GM23338 (cell line): ENCODE data around the gene ARHGEF10L.

Experiments
- CREB1 ChIP-seq: fragments of 250-450 bp; sonication (Bioruptor Pico); IDR thresholded peaks from 2 replicates; pipeline ENCODE4 v1.5.0; 2020; ENCODE audit warnings: low read depth, mild to moderate bottlenecking, moderate library complexity
- EZH2 ChIP-seq: fragments of 200-600 bp; sonication (generic); IDR thresholded peaks from one replicate; pipeline ENCODE4 v1.8.0; 2017; ENCODE audit warnings: antibody characterized with exemption, mild to moderate bottlenecking, low read depth; ENCODE audit not compliant: unreplicated experiment
- EZH2phosphoT487 ChIP-seq: fragments of 200-600 bp; sonication (generic); IDR thresholded peaks from one replicate; pipeline ENCODE4 v1.8.1; 2018; ENCODE audit warnings: antibody characterized with exemption; ENCODE audit not compliant: unreplicated experiment
- JUNB ChIP-seq: IDR thresholded peaks from one replicate; pipeline ENCODE4 v1.6.1; 2016; ENCODE audit warnings: antibody characterized with exemption; ENCODE audit not compliant: unreplicated experiment
- POLR2AphosphoS5 ChIP-seq: IDR thresholded peaks from 2 replicates; pipeline ENCODE4 v1.6.1; 2016; ENCODE audit warnings: antibody characterized with exemption, low read depth
- STAT1 ChIP-seq: IDR thresholded peaks from one replicate; pipeline ENCODE4 v1.6.1; 2016; ENCODE audit warnings: antibody characterized with exemption; ENCODE audit not compliant: unreplicated experiment
- ZNF114 ChIP-seq: fragments of 250-450 bp; sonication (Bioruptor Pico); IDR thresholded peaks from 2 replicates; pipeline ENCODE4 v1.5.0; 2020; ENCODE audit warnings: mild to moderate bottlenecking, moderate library complexity
- TF ChIP-seq, protein P1 (sequence below), 2 experiments: fragments of 200-600 bp in 1 of 2; sonication (generic) in 1 of 2; conservative IDR thresholded peaks; 2 replicates each; pipeline versions ENCODE4 v1.5.1 to v1.6.1; 2016 to 2017; ENCODE audit warnings: antibody characterized with exemption in 2 of 2, low read depth in 2 of 2, mild to moderate bottlenecking in 2 of 2, moderate library complexity in 1 of 2
- TF ChIP-seq, protein P2 (sequence below): fragments of 250-450 bp; sonication (Bioruptor Pico); IDR thresholded peaks from 2 replicates; pipeline ENCODE4 v1.5.0; 2020; ENCODE audit warnings: mild to moderate bottlenecking, moderate library complexity
- TF ChIP-seq, protein P3 (sequence below): IDR thresholded peaks from 2 replicates; pipeline ENCODE4 v1.6.1; 2016; ENCODE audit warnings: antibody characterized with exemption
- TF ChIP-seq, protein P4 (sequence below): IDR thresholded peaks from one replicate; pipeline ENCODE4 v1.6.1; 2018; ENCODE audit warnings: antibody characterized with exemption; ENCODE audit not compliant: unreplicated experiment

DNA sequence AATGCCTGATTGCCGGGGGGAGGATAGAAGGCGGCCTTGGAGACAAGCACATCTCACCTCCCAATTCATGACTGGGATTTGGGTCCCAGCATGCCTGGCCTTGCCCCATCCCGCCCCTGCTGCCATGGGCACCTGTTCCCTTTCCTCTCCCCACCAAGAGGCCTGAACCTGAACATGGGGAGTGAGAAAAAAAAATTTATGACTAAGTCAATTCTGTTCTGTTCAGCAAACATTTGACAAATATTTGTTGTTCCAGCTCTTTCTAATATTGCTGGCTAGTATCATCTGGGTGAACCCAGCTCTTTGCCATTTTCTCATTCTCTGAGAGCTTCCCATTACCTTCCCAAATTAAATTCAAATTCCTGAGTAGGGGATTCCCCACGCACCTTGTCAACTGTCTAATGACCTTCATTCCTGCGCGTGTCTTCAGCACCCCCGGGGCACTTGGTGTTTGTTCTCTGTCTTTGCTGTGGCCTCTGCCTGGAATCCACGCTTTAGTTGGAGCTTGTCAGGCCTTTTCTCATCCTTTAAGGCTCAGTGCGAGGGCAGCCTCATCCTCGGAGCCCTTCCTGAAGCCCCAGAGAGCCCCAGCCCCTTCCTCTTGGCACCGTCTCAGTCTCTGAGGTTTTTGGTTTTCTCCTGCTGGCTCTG, 42.8 kb downstream of the ARHGEF10L start:
- TF ChIP-seq, protein P1, sequence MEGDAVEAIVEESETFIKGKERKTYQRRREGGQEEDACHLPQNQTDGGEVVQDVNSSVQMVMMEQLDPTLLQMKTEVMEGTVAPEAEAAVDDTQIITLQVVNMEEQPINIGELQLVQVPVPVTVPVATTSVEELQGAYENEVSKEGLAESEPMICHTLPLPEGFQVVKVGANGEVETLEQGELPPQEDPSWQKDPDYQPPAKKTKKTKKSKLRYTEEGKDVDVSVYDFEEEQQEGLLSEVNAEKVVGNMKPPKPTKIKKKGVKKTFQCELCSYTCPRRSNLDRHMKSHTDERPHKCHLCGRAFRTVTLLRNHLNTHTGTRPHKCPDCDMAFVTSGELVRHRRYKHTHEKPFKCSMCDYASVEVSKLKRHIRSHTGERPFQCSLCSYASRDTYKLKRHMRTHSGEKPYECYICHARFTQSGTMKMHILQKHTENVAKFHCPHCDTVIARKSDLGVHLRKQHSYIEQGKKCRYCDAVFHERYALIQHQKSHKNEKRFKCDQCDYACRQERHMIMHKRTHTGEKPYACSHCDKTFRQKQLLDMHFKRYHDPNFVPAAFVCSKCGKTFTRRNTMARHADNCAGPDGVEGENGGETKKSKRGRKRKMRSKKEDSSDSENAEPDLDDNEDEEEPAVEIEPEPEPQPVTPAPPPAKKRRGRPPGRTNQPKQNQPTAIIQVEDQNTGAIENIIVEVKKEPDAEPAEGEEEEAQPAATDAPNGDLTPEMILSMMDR (conservative IDR thresholded peaks at IDR 0.05; ENCODE audit: low read depth in 2 of 2), result no peak
- TF ChIP-seq POLR2AphosphoS5, result no peak
- no peak for TF ChIP-seq ZNF114 (CRISPR knock-in tag)
- TF ChIP-seq EZH2, result no peak
- TF ChIP-seq EZH2phosphoT487, result no peak
- TF ChIP-seq CREB1 (CRISPR knock-in tag), result no peak
- no peak for TF ChIP-seq JUNB
- TF ChIP-seq, protein P2, sequence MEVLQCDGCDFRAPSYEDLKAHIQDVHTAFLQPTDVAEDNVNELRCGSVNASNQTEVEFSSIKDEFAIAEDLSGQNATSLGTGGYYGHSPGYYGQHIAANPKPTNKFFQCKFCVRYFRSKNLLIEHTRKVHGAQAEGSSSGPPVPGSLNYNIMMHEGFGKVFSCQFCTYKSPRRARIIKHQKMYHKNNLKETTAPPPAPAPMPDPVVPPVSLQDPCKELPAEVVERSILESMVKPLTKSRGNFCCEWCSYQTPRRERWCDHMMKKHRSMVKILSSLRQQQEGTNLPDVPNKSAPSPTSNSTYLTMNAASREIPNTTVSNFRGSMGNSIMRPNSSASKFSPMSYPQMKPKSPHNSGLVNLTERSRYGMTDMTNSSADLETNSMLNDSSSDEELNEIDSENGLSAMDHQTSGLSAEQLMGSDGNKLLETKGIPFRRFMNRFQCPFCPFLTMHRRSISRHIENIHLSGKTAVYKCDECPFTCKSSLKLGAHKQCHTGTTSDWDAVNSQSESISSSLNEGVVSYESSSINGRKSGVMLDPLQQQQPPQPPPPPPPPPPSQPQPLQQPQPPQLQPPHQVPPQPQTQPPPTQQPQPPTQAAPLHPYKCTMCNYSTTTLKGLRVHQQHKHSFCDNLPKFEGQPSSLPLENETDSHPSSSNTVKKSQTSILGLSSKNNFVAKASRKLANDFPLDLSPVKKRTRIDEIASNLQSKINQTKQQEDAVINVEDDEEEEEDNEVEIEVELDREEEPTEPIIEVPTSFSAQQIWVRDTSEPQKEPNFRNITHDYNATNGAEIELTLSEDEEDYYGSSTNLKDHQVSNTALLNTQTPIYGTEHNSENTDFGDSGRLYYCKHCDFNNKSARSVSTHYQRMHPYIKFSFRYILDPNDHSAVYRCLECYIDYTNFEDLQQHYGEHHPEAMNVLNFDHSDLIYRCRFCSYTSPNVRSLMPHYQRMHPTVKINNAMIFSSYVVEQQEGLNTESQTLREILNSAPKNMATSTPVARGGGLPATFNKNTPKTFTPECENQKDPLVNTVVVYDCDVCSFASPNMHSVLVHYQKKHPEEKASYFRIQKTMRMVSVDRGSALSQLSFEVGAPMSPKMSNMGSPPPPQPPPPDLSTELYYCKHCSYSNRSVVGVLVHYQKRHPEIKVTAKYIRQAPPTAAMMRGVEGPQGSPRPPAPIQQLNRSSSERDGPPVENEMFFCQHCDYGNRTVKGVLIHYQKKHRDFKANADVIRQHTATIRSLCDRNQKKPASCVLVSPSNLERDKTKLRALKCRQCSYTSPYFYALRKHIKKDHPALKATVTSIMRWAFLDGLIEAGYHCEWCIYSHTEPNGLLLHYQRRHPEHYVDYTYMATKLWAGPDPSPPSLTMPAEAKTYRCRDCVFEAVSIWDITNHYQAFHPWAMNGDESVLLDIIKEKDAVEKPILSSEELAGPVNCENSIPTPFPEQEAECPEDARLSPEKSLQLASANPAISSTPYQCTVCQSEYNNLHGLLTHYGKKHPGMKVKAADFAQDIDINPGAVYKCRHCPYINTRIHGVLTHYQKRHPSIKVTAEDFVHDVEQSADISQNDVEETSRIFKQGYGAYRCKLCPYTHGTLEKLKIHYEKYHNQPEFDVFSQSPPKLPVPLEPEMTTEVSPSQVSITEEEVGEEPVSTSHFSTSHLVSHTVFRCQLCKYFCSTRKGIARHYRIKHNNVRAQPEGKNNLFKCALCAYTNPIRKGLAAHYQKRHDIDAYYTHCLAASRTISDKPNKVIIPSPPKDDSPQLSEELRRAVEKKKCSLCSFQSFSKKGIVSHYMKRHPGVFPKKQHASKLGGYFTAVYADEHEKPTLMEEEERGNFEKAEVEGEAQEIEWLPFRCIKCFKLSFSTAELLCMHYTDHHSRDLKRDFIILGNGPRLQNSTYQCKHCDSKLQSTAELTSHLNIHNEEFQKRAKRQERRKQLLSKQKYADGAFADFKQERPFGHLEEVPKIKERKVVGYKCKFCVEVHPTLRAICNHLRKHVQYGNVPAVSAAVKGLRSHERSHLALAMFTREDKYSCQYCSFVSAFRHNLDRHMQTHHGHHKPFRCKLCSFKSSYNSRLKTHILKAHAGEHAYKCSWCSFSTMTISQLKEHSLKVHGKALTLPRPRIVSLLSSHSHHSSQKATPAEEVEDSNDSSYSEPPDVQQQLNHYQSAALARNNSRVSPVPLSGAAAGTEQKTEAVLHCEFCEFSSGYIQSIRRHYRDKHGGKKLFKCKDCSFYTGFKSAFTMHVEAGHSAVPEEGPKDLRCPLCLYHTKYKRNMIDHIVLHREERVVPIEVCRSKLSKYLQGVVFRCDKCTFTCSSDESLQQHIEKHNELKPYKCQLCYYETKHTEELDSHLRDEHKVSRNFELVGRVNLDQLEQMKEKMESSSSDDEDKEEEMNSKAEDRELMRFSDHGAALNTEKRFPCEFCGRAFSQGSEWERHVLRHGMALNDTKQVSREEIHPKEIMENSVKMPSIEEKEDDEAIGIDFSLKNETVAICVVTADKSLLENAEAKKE, result no peak
- TF ChIP-seq, protein P3, sequence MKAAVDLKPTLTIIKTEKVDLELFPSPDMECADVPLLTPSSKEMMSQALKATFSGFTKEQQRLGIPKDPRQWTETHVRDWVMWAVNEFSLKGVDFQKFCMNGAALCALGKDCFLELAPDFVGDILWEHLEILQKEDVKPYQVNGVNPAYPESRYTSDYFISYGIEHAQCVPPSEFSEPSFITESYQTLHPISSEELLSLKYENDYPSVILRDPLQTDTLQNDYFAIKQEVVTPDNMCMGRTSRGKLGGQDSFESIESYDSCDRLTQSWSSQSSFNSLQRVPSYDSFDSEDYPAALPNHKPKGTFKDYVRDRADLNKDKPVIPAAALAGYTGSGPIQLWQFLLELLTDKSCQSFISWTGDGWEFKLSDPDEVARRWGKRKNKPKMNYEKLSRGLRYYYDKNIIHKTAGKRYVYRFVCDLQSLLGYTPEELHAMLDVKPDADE, result no peak
- no peak for TF ChIP-seq STAT1
- TF ChIP-seq, protein P4, sequence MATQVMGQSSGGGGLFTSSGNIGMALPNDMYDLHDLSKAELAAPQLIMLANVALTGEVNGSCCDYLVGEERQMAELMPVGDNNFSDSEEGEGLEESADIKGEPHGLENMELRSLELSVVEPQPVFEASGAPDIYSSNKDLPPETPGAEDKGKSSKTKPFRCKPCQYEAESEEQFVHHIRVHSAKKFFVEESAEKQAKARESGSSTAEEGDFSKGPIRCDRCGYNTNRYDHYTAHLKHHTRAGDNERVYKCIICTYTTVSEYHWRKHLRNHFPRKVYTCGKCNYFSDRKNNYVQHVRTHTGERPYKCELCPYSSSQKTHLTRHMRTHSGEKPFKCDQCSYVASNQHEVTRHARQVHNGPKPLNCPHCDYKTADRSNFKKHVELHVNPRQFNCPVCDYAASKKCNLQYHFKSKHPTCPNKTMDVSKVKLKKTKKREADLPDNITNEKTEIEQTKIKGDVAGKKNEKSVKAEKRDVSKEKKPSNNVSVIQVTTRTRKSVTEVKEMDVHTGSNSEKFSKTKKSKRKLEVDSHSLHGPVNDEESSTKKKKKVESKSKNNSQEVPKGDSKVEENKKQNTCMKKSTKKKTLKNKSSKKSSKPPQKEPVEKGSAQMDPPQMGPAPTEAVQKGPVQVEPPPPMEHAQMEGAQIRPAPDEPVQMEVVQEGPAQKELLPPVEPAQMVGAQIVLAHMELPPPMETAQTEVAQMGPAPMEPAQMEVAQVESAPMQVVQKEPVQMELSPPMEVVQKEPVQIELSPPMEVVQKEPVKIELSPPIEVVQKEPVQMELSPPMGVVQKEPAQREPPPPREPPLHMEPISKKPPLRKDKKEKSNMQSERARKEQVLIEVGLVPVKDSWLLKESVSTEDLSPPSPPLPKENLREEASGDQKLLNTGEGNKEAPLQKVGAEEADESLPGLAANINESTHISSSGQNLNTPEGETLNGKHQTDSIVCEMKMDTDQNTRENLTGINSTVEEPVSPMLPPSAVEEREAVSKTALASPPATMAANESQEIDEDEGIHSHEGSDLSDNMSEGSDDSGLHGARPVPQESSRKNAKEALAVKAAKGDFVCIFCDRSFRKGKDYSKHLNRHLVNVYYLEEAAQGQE, result no peak
